Measurements from ENCODE around the gene CD247.

The CD247 gene

GRCh38 chr1:167484726-167485502 is 33.4 kb downstream of the CD247 start:
- no peak for DNase-seq

- peak; percentile 18 for DNase-seq
These were observed 34.5 kb downstream of the CD247 start for GRCh38 chr1:167483790-167484189.

GRCh38 chr1:167482184-167482583 is 36.1 kb downstream of the CD247 start:
- DNase-seq: no peak

- no peak for DNase-seq
These were observed 38.9 kb downstream of the CD247 start for GRCh38 chr1:167479331-167479979.

- no peak for DNase-seq
These were observed 40.3 kb downstream of the CD247 start for GRCh38 chr1:167477986-167478385.

- DNase-seq: no peak
These were observed 42.3 kb downstream of the CD247 start for GRCh38 chr1:167476061-167476460.

GRCh38 chr1:167474191-167474641 is 44.1 kb downstream of the CD247 start:
- no peak for DNase-seq

GRCh38 chr1:167473761-167474160 is 44.6 kb downstream of the CD247 start:
- no peak for DNase-seq

GRCh38 chr1:167472752-167473521 is 45.4 kb downstream of the CD247 start:
- DNase-seq: no peak

- no peak for DNase-seq
These were observed 46.8 kb downstream of the CD247 start for GRCh38 chr1:167471568-167471967.

GRCh38 chr1:167469280-167469965 is 48.9 kb downstream of the CD247 start:
- no peak for DNase-seq

- DNase-seq: no peak
These were observed 50.6 kb downstream of the CD247 start for GRCh38 chr1:167467752-167468151.

- DNase-seq: no peak
These were observed 51.1 kb downstream of the CD247 start for GRCh38 chr1:167467126-167467710.

- no peak for DNase-seq
These were observed 52.6 kb downstream of the CD247 start for GRCh38 chr1:167465743-167466142.

GRCh38 chr1:167465018-167465417 is 53.3 kb downstream of the CD247 start:
- no peak for DNase-seq

GRCh38 chr1:167463875-167464575 is 54.3 kb downstream of the CD247 start:
- DNase-seq: no peak

GRCh38 chr1:167463080-167463479 is 55.2 kb downstream of the CD247 start:
- DNase-seq: no peak

GRCh38 chr1:167462341-167462740 is 56.0 kb downstream of the CD247 start:
- no peak for DNase-seq

- no peak for DNase-seq
These were observed 57.5 kb downstream of the CD247 start for GRCh38 chr1:167460836-167461235.

- no peak for DNase-seq
These were observed 60.3 kb downstream of the CD247 start for GRCh38 chr1:167457936-167458584.

- no peak for DNase-seq
These were observed 61.4 kb downstream of the CD247 start for GRCh38 chr1:167456926-167457325.

Measured in RPMI8226 (cell line).